ENCODE measurements around the gene TUBGCP6. TPM values are rescaled to one million over a fixed set of nuclear protein-coding genes. Genes with fewer than 3 reads are reported as not detected.

The TUBGCP6 gene
- total and polyA plus RNA-seq, 8 donors = 37.8 to 112 (median 50.2) TPM

GRCh38 chr22:50255607-50256006 lies 10.8 kb upstream of the TUBGCP6 start:
- Histone ChIP-seq H3K27me3 (peaks cover 0 to 30% (median 6%) of the 10 kb centered on the region in 3 donors), H3K36me3 (peaks cover 0 to 12% (median 4%) of the 10 kb centered on the region in 4 donors), H3K27ac (no peak overlapping the region), H3K4me3 (no peak overlapping the region), H3K4me1 (peaks cover 15 to 53% (median 50%) of the 10 kb centered on the region in 4 donors), H3K9me3 (no peaks in the 10 kb centered on the region)
- no peak for DNase-seq
- TF ChIP-seq POLR2AphosphoS5 (IDR thresholded peaks at IDR 0.05) (no peak), CTCF (IDR thresholded peaks at IDR 0.05) (no peak), EP300 (IDR thresholded peaks at IDR 0.05) (no peak), POLR2A (IDR thresholded peaks at IDR 0.05) (no peak)
- WGBS, 5 donors = 93 to 95% (median 94%) methylated on average over 10 to 17 of the region's 17 CpGs
- intact Hi-C loops (cut with DNase I; ENCODE audit: low total_unique reads) = loop anchor here (10.0 kb wide), 1 partner anchor 249 kb away; the partner anchor contains the start of genes LMF2 and NCAPH2

- Histone ChIP-seq H3K36me3 (peaks cover 0 to 12% (median 4%) of the 10 kb centered on the region in 4 donors), H3K4me1 (peaks cover 17 to 53% (median 50%) of the 10 kb centered on the region in 4 donors), H3K9me3 (no peaks in the 10 kb centered on the region), H3K27me3 (peaks cover 0 to 25% (median under 1%) of the 10 kb centered on the region in 3 donors), H3K4me3 (no peak overlapping the region), H3K27ac (no peak overlapping the region)
- TF ChIP-seq EP300 (IDR thresholded peaks at IDR 0.05) = no peak
- no peak for TF ChIP-seq POLR2AphosphoS5 (IDR thresholded peaks at IDR 0.05)
- TF ChIP-seq POLR2A (IDR thresholded peaks at IDR 0.05) = no peak
- TF ChIP-seq CTCF (IDR thresholded peaks at IDR 0.05) = no peak
- no peak for DNase-seq
- intact Hi-C loops (cut with DNase I; ENCODE audit: low total_unique reads) = loop anchor here (10.0 kb wide), 1 partner anchor 250 kb away; the partner anchor contains the start of genes LMF2 and NCAPH2
- 82 to 91% (median 89%) methylated on average over 10 to 19 of the region's 19 CpGs for WGBS, 5 donors
Measured at GRCh38 chr22:50255099-50255498, 10.3 kb upstream of the TUBGCP6 start.

- WGBS, 5 donors = 35 to 67% (median 58%) methylated on average over 4 to 8 of the region's 8 CpGs
- intact Hi-C loops (cut with DNase I; ENCODE audit: low total_unique reads) = loop anchor here (10.0 kb wide), 1 partner anchor 251 kb away; the partner anchor contains the start of genes LMF2 and NCAPH2
- DNase-seq = no peak
Measured at GRCh38 chr22:50253941-50254340, 9.1 kb upstream of the TUBGCP6 start.

More at GRCh38 chr22:50253941-50254340, 9.1 kb upstream of the TUBGCP6 start:
- Histone ChIP-seq H3K36me3 (peaks cover 0 to 12% (median 4%) of the 10 kb centered on the region in 4 donors), H3K27ac (no peak overlapping the region), H3K27me3 (peaks cover 0 to 13% (median 0%) of the 10 kb centered on the region in 3 donors), H3K4me3 (no peak overlapping the region), H3K4me1 (peaks cover 25 to 57% (median 52%) of the 10 kb centered on the region in 4 donors), H3K9me3 (no peaks in the 10 kb centered on the region)
- TF ChIP-seq POLR2A (IDR thresholded peaks at IDR 0.05) (no peak), EP300 (IDR thresholded peaks at IDR 0.05) (no peak), CTCF (IDR thresholded peaks at IDR 0.05) (no peak), POLR2AphosphoS5 (IDR thresholded peaks at IDR 0.05) (no peak)

Data from stomach (tissue), 9 donors.